ENCODE data around the gene SUN1.

DNA sequence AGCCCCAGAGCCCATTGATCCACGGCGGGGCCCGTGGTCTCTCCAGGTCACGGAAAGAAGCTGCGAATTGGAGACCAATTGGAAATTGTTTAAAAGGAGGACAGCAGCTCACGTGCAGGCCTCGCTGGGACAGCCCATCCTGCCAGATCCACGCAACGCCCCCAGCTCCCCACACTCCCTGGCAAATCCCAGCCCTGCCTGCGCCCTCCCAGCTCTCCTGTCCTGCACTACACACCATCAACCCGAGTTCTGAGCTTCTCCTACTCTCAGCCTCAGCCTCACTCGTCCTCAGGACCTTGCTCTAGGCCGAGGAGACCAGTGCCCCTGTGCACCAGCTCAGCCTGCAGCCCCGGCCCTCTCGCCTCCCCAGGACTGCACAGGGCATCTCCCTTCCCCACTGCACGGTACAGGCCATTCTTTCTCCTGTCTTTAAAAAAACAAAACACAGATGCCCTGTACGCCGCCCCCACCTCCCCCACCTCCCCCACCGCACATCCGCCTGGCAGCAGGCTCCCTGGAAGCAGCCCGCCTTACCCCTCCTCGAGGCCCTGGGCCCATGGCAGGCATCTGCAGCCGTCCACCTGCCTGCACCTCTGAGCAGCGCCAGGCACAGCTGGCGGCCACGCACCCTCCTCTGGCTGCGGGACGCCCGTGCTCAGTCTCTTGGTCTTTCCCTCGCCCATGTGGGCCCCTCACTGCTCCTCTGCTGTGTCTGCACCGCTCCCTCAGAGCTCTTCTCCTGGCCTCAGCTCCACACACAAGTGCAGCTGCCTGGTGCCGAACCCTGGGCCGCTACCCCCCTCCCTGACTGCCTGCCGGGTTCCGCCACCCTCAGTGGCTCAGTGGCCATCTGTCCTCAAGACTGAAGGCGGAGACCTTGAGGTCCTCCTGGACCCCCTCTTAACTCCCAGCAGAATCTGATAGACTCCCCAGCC is 48.5 kb upstream of the SUN1 start:
- TF ChIP-seq, protein P1, sequence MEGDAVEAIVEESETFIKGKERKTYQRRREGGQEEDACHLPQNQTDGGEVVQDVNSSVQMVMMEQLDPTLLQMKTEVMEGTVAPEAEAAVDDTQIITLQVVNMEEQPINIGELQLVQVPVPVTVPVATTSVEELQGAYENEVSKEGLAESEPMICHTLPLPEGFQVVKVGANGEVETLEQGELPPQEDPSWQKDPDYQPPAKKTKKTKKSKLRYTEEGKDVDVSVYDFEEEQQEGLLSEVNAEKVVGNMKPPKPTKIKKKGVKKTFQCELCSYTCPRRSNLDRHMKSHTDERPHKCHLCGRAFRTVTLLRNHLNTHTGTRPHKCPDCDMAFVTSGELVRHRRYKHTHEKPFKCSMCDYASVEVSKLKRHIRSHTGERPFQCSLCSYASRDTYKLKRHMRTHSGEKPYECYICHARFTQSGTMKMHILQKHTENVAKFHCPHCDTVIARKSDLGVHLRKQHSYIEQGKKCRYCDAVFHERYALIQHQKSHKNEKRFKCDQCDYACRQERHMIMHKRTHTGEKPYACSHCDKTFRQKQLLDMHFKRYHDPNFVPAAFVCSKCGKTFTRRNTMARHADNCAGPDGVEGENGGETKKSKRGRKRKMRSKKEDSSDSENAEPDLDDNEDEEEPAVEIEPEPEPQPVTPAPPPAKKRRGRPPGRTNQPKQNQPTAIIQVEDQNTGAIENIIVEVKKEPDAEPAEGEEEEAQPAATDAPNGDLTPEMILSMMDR (IDR thresholded peaks at IDR 0.05), result no peak
- no peak for TF ChIP-seq EZH2 (IDR thresholded peaks at IDR 0.05; ENCODE audit: borderline replicate concordance, insufficient read depth, low read depth, low read length, poor library complexity, severe bottlenecking)
